ENCODE results near the gene SCAP.
"Not testable (repeated sequence)": the region's sequence is repeated elsewhere in the genome, so short reads cannot be mapped to it uniquely, and the experiment has no call there.

Gene SCAP

GRCh38 chr3:47479826-47480160, 4.1 kb upstream of the SCAP start:
- DNase-seq: no peak

- no peak for DNase-seq
Observed at GRCh38 chr3:47478022-47478421, 2.3 kb upstream of the SCAP start.

DNA sequence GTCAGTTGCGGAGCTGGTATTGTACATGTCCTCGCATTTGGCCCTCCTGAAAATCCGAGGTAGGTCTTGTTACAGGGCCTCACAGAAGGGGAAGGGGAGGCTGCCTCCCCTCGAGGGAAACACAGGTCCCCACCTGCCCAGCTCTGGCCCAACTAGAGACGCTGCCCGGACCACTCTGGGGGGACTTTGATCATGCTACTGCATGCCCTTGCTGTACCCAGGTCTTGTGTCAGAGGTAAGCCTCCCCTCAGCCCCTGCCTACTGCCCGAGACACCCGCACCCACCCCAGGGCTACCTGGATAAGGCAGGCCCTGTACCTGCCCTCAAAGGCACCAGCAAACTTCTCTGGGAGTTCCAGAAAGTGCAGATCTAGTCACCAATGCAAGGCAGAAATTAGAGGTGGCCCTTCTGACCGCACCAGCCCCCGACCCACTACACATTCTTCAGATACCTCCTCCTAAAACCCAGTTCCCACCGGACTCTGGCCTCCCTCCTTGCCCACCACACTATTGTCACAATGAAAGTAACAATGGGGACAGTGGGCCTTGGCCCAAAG, 981 bp upstream of the SCAP start:
- no peak for DNase-seq

- DNase-seq: no peak
Observed at GRCh38 chr3:47476330-47476626, 537 bp upstream of the SCAP start.

DNA sequence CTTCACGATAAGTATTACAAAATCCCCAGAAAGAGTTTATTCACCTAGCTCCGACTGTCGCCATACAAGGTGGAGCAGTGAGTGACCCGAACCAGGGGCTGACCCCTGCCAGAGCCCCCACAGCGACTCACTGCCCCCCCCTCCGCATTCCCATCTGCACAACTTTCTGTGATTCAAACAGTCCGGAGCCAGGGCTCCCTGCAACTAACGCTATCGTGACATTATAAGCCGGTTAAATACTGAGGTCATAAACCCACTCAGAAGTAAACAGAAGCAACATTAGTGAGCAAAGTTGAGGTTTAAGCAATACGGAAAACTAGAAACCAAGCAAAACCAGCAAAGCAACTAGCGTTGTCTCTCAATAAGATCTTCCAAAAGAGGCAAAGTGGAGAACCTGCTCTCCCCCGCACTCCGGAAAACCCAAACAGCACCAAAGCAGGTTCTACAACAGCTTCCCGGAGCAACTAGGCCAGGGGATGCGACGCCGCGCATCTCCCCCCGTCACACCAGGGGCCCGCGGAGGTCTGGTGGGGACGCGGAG, 642 bp downstream of the SCAP start:
- DNase-seq: no peak

DNA sequence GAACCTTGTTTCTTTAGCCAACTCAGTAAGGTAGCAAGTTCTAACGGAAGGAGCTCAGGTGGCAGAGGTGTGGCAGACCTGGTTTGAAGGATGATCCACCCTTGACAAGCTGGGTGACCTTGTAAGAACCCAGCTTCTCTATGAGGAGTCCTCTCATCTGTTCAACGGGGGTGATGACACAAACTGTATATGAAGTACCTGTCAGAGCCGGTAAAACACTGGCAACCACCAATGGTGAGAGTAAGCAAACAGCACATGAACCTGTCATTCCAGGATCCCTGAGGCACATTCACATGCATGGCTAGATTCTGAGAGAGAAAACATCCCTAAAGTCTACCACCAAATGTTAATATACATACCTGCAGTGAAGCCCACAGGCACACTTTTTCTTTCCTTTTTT, 2.4 kb downstream of the SCAP start:
- DNase-seq: no peak

DNA sequence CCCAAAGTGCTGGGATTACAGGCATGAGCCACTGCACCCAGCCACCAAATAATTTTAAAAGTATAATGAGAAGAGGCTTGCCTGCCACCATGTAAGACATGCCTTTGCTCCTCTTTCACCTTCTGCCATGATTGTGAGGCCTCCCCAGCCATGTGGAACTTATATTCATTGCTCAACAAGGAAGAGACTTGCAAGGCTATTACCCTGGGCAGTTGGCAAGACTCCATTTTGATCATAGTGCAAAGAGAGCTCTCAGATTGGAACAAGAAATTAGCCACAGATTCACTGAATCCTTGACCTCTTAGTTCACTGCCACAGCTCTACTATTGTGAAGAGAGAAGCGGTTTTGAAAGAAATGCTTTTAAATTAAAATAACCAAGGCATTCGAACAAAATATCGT, 6.1 kb downstream of the SCAP start:
- no peak for DNase-seq

- not testable (repeated sequence) for DNase-seq
Observed at GRCh38 chr3:47468315-47468714, 7.4 kb downstream of the SCAP start.

DNA sequence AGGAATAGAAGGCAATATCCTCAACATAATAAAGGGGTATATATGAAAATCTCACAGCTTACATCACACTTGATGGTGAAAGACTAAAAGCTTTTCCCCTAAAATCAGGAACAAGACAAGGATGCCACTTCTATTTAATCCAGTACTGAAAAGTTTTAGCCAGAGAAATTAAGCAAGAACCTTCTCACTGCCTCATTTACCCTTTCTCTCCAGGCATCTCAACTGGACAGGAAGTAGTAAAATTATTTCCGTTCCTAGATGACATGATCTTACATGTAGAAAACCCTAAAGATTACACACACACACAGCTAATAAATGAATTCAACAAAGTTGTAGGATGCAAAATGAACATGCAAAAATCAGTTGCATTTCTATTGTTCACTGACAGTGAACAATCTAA, 11.2 kb downstream of the SCAP start:
- no peak for DNase-seq

- DNase-seq: not testable (repeated sequence)
Observed at GRCh38 chr3:47459534-47460085, 16.1 kb downstream of the SCAP start.

DNA sequence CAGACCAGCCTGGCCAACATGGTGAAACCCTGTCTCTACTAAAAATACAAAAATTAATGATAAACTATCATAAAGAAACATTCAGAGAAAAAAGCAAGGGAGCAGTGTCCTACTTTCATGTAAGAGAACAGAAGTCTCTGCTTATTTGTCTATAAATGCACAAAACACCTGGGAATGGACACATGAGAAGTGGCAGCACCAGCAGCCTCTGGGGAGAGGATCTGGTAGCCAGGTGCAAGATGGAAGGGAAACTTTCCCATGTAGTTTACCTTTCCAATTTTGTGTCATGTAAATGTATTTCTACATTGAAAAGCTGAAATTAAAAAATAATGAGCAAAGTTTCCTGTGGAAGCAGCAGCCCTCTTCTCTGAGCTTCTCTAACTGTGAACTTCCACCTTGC, 18.8 kb downstream of the SCAP start:
- DNase-seq: no peak

DNA sequence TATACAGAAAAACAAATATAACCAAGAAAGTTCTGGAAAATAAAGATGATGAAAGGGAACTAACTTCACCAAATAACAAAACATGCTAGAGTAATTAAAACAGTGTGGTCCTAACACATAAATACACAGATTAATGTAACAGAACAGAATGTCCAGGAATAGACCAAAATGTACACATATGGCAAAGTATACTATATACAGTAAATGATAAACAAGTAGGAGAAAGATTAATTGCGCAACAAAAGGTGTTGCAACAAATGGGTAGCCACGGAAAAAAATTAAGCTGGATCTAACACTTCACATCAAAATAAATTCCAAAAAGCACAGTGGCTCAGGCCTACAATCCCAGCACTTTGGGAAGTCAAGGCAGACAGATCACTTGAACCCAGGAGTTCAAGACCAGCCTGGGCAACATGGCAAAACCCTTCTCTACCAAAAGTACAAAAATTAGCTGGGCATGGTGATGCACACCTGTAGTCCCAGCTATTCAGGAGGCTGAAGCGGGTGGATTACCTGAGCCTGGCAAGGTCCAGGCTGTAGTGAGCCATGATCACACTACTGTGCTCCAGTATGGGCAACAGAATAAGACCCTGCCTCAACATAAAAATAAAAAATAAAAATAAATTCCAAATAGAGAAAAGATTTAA, 19.8 kb downstream of the SCAP start:
- no peak for DNase-seq

DNA sequence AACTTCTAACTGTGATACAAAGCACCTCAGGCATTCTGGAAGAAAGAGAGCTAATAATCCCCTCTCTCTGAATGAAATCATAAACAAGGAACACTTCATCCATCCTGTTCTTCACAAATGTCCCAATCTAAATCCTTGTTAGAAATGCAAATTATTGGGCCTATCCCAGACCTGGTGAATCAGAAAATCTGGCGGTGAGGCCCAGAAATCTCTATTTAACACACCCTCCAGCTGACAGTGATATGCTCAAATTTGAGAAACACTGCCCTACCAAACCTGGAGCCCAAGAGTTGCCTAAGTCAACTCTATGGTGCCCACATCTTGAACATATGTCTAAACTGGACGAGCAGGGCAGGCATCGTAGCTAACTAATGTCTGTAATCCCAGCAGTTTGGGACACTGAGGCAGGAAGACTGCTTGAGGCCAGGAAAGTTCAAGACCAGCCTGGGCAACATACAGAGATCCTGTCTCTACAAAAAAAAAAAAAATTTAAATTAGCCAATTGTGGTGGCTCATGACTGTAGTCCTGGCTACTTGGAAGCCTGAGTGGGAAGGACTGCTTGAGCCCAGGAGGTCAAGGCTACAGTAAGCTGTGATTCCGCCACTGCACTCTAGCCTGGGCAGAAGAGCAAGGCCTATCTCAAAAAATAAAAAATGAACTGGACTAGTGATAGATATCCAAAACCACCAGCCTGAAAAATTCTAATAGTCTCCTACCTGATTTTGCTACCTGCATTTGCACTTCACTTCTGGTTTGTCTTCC, 23.1 kb downstream of the SCAP start:
- no peak for DNase-seq

DNA sequence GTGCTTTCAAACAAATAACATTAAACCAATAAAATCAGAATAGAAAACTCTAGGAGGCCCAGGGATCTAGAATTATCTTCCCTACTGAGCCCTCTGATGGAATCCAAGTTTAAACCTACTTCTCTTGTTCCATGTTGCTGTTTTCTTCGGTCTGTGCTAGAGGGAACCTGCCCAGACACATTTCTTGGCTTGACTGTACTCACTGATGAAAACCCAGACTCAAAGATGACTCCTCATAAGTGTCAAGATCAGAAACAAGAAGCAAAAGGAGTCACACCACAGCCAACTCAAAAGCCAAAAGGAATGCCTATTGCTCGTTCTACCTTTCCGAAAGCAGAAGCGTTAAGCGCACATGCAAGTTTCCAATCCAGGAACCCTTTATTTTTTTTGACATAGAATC, 31.6 kb downstream of the SCAP start:
- DNase-seq: no peak

GRCh38 chr3:47443611-47443995, 32.1 kb downstream of the SCAP start:
- no peak for DNase-seq

DNA sequence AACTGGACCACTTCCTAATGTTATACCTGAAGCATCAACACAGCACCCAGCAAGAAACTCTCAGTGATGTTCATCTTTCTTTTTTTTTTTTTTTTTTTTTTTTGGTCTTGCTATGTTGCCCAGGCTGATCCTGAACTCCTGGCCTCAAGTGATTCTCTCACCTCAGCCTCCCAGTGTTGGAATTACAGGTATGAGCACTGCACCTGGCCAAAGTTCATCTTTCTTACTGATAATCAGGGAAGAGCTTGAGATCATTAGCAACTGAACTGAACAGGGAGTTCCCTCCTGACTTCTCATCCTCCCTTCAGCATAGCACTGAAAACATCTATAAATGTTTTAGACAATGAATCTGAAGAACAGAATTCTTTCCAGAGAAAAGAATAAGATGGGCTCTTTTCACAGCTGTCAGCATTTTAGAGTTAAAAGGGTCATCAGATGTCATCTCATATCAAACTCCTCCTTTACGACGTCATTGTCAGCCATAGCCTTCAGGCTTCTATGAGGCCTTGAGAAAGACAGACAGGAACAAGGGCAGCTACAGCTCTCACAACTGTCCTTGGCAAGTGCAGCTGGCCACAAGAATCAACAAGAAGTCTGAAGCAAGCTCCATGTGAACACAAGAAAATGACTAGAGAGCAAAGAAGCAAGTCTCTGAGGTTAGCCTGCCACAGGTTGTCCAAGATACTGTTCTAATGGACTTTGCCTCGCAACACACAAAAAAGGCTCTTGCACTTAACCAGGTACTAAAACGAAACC, 33.8 kb downstream of the SCAP start:
- no peak for DNase-seq

DNA sequence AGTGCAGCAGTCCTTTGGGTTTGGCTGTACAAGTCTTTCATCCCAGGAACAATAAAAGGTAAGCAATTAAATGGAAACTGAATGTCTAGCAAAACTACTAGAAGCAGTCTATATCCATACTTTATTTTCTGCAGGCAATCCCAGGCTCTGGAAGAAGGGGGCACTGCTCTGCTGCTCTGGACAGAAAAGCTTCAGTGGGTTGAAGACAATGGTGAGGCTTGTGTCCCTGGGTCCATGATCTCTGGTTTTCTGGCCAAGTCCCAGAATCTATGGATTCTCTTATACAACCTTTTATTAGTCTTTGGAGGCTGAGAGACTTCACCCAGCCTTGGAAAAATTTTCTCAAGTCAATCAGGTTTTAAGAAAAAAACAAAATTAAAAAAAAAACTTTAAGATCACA, 35.6 kb downstream of the SCAP start:
- DNase-seq: no peak

- no peak for DNase-seq
Observed at GRCh38 chr3:47436180-47436579, 39.6 kb downstream of the SCAP start.

DNA sequence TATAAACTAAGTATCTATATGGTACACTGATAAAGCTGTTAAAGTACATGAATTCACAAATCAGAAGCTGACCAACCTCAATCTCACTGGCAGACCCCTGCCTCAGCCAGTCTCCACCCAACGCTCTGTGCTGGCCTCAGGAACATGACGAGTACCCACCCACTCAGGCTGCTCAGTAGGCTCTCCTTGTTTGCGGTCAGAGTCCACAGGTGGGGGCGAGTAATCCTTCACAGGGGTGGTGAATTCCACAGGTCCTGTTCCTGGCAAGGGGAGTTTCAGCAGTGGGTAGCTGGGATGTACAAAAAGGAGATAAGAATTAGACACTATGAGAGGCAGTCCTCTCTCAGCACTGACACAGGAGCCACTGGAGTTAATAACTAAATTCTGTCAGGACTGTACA, 40.9 kb downstream of the SCAP start:
- no peak for DNase-seq

DNA sequence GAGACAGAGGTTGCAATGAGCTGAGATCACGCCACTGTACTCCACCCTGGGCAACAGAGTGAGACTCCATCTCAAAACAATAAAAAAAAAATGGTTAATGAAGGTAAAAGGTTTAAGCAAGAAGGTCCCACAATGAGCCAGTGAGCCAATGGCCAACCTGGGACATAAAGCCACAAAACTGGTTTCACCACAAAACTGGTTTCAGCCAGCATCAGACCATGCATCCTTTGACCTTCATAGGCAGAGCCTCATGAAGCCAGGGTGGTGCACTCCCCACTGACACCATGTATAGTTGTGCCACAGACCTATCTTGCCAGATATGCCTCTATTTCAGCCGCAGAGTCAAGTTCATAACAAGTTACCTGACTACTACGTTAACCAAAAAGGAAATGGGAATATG, 41.9 kb downstream of the SCAP start:
- no peak for DNase-seq

- no peak for DNase-seq
Observed at GRCh38 chr3:47432673-47433072, 43.1 kb downstream of the SCAP start.

DNA sequence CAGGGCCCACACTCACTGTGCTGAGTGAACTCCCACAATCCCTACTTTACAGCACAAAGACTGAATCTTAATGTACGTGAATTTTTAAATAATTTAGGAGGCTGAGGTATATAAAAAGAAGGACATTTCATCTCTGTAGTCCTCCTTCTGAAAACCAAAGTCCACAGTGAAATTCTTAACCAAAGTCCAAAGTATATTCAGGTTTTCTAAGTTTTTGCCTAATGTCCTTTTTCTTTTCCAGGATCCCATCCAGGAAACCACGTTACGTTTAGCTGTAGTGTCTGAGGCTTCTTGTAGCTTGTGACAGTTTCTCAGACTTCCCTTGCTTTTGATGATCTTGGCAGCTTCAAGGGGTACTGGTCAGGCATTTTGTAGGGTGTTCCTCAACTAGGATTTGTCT, 44.5 kb downstream of the SCAP start:
- DNase-seq: no peak

DNA sequence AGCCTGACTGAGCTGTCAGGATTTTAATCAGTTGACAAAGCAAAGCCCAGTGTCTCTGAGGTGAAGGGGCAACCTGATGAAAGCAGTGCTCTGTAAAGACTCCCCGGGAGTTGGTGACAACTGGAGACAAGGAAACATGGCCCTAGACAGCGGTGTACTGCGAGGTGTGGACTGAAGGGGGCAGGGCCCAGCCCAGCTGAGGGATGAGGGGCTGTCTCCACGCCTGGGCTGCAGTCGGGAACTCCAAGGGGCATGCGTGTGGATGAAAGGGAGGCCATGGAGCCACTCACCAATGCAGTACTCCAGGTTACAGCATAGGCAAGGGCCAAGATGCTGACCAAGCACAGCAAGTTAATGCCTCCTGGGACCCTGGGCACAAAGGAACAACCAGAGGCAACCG, 45.1 kb downstream of the SCAP start:
- DNase-seq: no peak

Measured in activated gamma-delta T cell treated with Interleukin-2 at 50 U/mL for 16 hours (primary cell).